SK-N-SH treated with all-trans-retinoic acid at 6 μM for 48 hours (cell line): ENCODE measurements around the gene CCDC88B.
"Not testable (repeated sequence)": the region's sequence is repeated elsewhere in the genome, so short reads cannot be mapped to it uniquely, and the experiment has no call there.

ENCODE experiments used
- ARNTL ChIP-seq: fragments of 450-650 bp; formaldehyde crosslinking; IDR thresholded peaks from 2 replicates; pipeline ENCODE4 v1.5.0; 2020; ENCODE audit warnings: low read depth, mild to moderate bottlenecking, moderate library complexity, borderline replicate concordance
- BACH2 ChIP-seq: fragments of 250-450 bp; sonication (Bioruptor Pico); IDR thresholded peaks from 2 replicates; pipeline ENCODE4 v1.9.0; 2021; ENCODE audit warnings: mild to moderate bottlenecking, borderline replicate concordance
- CSDC2 ChIP-seq: fragments of 250-450 bp; sonication (Bioruptor Pico); IDR thresholded peaks from 2 replicates; pipeline ENCODE4 v1.5.0; 2020; ENCODE audit warnings: mild to moderate bottlenecking, moderate library complexity
- GLIS3 ChIP-seq: fragments of 250-450 bp; sonication (Bioruptor Pico); IDR thresholded peaks from 2 replicates; pipeline ENCODE4 v1.5.0; 2020; ENCODE audit warnings: mild to moderate bottlenecking, moderate library complexity
- PATZ1 ChIP-seq: fragments of 250-450 bp; sonication (Bioruptor Pico); IDR thresholded peaks from 2 replicates; pipeline ENCODE4 v1.8.0; 2020; ENCODE audit warnings: mild to moderate bottlenecking, moderate library complexity, borderline replicate concordance
- PPARA ChIP-seq: fragments of 250-450 bp; sonication (Bioruptor Pico); IDR thresholded peaks from 2 replicates; pipeline ENCODE4 v1.5.0; 2020; ENCODE audit warnings: mild to moderate bottlenecking, borderline replicate concordance
- RARB ChIP-seq: fragments of 250-450 bp; sonication (Bioruptor Pico); IDR thresholded peaks from 2 replicates; pipeline ENCODE4 v1.8.0; 2021; ENCODE audit warnings: mild to moderate bottlenecking, moderate library complexity
- SNAI2 ChIP-seq: fragments of 250-450 bp; sonication (Bioruptor Pico); IDR thresholded peaks from 2 replicates; pipeline ENCODE4 v1.5.0; 2020; ENCODE audit warnings: mild to moderate bottlenecking, moderate library complexity
- ZFP3 ChIP-seq: fragments of 250-450 bp; sonication (Bioruptor Pico); IDR thresholded peaks from 2 replicates; pipeline ENCODE4 v1.5.0; 2020; ENCODE audit warnings: mild to moderate bottlenecking, moderate library complexity
- ZNF70 ChIP-seq: fragments of 450-650 bp; formaldehyde crosslinking; IDR thresholded peaks from 2 replicates; pipeline ENCODE4 v1.5.0; 2020; ENCODE audit warnings: mild to moderate bottlenecking, moderate library complexity

- not testable (repeated sequence) for TF ChIP-seq GLIS3 (CRISPR knock-in tag); SNAI2 (CRISPR knock-in tag); PPARA (CRISPR knock-in tag); CSDC2; ZNF70; BACH2 (CRISPR knock-in tag); RARB (CRISPR knock-in tag); PATZ1 (CRISPR knock-in tag); ZFP3 (CRISPR knock-in tag); ARNTL
Observed at GRCh38 chr11:64323984-64324383, 16.0 kb upstream of the CCDC88B start.
